Stimulated activated CD4-positive, alpha-beta T cell treated with anti-CD3 and anti-CD28 coated beads, Interleukin-4, amount 100 ng/mL, for 24 hours (primary cell): ENCODE data around the gene CDKN1B.

ENCODE experiments used
- DNase-seq: peaks from one replicate; pipeline ENCODE4 v3.0.0-alpha.2; 2020

CDKN1B gene

GRCh38 chr12:12770262-12770661 is 53.1 kb downstream of the CDKN1B start:
- no peak for DNase-seq
